ENCODE results near the gene DMXL1.

The DMXL1 gene

DNA sequence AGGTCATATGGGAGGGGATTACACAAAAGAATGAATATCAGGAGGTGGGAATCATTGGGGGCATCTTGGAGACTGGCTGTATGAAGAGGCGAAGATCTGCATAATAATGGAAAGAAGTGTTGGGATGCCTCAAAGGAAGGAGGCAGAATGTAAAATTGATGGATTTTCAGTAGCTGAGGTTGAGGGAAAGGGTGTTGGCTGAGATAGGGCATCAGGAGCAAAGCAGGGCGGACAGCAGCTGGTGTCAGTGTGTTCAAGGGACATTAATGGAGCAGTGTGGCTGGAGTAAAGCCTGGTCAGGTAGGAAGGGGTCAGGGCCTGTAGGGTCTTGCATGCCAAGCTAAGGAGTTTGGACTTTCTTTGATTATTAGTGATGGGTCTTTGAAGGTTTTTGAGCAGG, 219.7 kb downstream of the DMXL1 start:
- Histone ChIP-seq H3K36me3 (ENCODE audit: control insufficient read depth in 2 of 2, insufficient read depth in 1 of 2, low read length in 2 of 2) (no peaks in the 10 kb centered on the region), H3K9me3 (ENCODE audit: control insufficient read depth, insufficient read depth, low read depth, low read length) (no peaks in the 10 kb centered on the region), H3K4me1 (ENCODE audit: control insufficient read depth, insufficient read depth, low read length) (peaks cover 15% of the 10 kb centered on the region), H3K27ac (ENCODE audit: extremely low read depth, low read depth, low read length) (no peak overlapping the region), H3K4me3 (ENCODE audit: low read depth, low read length) (no peak overlapping the region)
- ChIA-PET POLR2A (interaction anchor here (4.3 kb wide), 1 partner anchor 21 kb away, joined by 32 read pairs; no protein-coding TSS in a partner anchor), CTCF (interaction anchor here (0.5 to 1.3 kb wide), 5 partner anchors 17 to 303 kb away, joined by 3 to 5 read pairs (median 3); no protein-coding TSS in a partner anchor)
- TF ChIP-seq, protein P1, sequence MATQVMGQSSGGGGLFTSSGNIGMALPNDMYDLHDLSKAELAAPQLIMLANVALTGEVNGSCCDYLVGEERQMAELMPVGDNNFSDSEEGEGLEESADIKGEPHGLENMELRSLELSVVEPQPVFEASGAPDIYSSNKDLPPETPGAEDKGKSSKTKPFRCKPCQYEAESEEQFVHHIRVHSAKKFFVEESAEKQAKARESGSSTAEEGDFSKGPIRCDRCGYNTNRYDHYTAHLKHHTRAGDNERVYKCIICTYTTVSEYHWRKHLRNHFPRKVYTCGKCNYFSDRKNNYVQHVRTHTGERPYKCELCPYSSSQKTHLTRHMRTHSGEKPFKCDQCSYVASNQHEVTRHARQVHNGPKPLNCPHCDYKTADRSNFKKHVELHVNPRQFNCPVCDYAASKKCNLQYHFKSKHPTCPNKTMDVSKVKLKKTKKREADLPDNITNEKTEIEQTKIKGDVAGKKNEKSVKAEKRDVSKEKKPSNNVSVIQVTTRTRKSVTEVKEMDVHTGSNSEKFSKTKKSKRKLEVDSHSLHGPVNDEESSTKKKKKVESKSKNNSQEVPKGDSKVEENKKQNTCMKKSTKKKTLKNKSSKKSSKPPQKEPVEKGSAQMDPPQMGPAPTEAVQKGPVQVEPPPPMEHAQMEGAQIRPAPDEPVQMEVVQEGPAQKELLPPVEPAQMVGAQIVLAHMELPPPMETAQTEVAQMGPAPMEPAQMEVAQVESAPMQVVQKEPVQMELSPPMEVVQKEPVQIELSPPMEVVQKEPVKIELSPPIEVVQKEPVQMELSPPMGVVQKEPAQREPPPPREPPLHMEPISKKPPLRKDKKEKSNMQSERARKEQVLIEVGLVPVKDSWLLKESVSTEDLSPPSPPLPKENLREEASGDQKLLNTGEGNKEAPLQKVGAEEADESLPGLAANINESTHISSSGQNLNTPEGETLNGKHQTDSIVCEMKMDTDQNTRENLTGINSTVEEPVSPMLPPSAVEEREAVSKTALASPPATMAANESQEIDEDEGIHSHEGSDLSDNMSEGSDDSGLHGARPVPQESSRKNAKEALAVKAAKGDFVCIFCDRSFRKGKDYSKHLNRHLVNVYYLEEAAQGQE (tag by site-specific recombination; IDR thresholded peaks at IDR 0.05), result peak; percentile 68
- TF ChIP-seq, protein P2, sequence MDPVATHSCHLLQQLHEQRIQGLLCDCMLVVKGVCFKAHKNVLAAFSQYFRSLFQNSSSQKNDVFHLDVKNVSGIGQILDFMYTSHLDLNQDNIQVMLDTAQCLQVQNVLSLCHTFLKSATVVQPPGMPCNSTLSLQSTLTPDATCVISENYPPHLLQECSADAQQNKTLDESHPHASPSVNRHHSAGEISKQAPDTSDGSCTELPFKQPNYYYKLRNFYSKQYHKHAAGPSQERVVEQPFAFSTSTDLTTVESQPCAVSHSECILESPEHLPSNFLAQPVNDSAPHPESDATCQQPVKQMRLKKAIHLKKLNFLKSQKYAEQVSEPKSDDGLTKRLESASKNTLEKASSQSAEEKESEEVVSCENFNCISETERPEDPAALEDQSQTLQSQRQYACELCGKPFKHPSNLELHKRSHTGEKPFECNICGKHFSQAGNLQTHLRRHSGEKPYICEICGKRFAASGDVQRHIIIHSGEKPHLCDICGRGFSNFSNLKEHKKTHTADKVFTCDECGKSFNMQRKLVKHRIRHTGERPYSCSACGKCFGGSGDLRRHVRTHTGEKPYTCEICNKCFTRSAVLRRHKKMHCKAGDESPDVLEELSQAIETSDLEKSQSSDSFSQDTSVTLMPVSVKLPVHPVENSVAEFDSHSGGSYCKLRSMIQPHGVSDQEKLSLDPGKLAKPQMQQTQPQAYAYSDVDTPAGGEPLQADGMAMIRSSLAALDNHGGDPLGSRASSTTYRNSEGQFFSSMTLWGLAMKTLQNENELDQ (tag by site-specific recombination; IDR thresholded peaks at IDR 0.05; ENCODE audit: low read depth), result no peak

DNA sequence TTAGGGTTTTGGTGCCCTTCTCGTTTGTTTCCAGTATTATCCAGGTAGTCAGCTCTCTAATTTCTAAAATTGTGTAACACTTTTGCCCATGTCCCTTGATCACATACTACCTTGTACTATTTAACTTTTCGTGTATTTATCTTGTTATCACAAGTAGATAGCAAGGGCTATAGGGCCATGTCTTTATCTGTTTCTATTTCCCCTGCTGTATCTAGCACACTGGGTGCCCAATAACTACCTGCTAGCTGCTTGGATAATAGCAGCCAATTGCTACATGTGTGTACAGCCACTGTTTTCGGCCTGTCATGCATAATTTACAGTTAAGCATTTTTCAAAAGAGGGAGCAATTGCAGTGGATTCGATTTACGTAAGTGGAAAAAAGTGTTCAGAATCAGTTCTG, 220.2 kb downstream of the DMXL1 start:
- POLR2A ChIA-PET, result interaction anchor here (4.3 kb wide), 1 partner anchor 22 kb away, joined by 32 read pairs; no protein-coding TSS in a partner anchor
- H3K4me3 ChIP-seq (ENCODE audit: low read depth, low read length), result no peak overlapping the region
- TF ChIP-seq GFI1B (tag by site-specific recombination; IDR thresholded peaks at IDR 0.05), result no peak
- TF ChIP-seq, protein P3, sequence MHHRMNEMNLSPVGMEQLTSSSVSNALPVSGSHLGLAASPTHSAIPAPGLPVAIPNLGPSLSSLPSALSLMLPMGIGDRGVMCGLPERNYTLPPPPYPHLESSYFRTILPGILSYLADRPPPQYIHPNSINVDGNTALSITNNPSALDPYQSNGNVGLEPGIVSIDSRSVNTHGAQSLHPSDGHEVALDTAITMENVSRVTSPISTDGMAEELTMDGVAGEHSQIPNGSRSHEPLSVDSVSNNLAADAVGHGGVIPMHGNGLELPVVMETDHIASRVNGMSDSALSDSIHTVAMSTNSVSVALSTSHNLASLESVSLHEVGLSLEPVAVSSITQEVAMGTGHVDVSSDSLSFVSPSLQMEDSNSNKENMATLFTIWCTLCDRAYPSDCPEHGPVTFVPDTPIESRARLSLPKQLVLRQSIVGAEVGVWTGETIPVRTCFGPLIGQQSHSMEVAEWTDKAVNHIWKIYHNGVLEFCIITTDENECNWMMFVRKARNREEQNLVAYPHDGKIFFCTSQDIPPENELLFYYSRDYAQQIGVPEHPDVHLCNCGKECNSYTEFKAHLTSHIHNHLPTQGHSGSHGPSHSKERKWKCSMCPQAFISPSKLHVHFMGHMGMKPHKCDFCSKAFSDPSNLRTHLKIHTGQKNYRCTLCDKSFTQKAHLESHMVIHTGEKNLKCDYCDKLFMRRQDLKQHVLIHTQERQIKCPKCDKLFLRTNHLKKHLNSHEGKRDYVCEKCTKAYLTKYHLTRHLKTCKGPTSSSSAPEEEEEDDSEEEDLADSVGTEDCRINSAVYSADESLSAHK (tag by site-specific recombination; IDR thresholded peaks at IDR 0.05), result peak; percentile 82
- no peaks in the 10 kb centered on the region for H3K36me3 ChIP-seq (ENCODE audit: control insufficient read depth in 2 of 2, insufficient read depth in 1 of 2, low read length in 2 of 2)
- no peaks in the 10 kb centered on the region for H3K9me3 ChIP-seq (ENCODE audit: control insufficient read depth, insufficient read depth, low read depth, low read length)
- H3K4me1 ChIP-seq (ENCODE audit: control insufficient read depth, insufficient read depth, low read length), result peaks cover 15% of the 10 kb centered on the region
- CTCF ChIA-PET, result interaction anchor here (0.5 to 1.3 kb wide), 4 partner anchors 31 to 303 kb away, joined by 3 to 5 read pairs (median 3); no protein-coding TSS in a partner anchor
- H3K27ac ChIP-seq (ENCODE audit: extremely low read depth, low read depth, low read length), result no peak overlapping the region

DNA sequence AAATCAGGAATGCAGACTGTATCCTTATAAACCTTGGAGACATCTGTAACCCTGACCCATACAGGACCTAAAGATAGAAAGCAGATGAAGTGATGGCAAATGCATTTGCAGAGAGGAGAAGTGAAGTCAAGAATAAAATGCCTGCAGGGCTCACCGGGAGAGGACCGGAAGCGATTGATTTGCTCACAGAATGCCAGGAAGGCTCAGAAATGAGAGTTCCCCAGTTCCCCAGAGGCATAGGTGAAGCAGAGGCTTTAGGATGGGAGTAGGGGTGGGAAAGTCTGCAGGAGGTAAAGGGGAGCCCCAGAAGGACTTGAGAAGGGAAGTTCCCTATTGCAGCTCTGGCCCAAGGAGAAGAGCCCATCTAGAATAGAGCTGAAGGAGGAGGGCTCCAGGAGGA, 221.0 kb downstream of the DMXL1 start:
- no peaks in the 10 kb centered on the region for H3K36me3 ChIP-seq (ENCODE audit: control insufficient read depth in 2 of 2, insufficient read depth in 1 of 2, low read length in 2 of 2)
- no peak overlapping the region for H3K4me3 ChIP-seq (ENCODE audit: low read depth, low read length)
- H3K27ac ChIP-seq (ENCODE audit: extremely low read depth, low read depth, low read length), result no peak overlapping the region
- ChIA-PET POLR2A (interaction anchor here (0.6 to 1.0 kb wide), 2 partner anchors 24 to 32 kb away, joined by 3 to 4 read pairs; no protein-coding TSS in a partner anchor), CTCF (interaction anchor here (0.6 kb wide), 1 partner anchor 21 kb away, joined by 3 read pairs; no protein-coding TSS in a partner anchor)
- peaks cover 15% of the 10 kb centered on the region for H3K4me1 ChIP-seq (ENCODE audit: control insufficient read depth, insufficient read depth, low read length)
- H3K9me3 ChIP-seq (ENCODE audit: control insufficient read depth, insufficient read depth, low read depth, low read length), result no peaks in the 10 kb centered on the region
- TF ChIP-seq ZNF660 (tag by site-specific recombination; IDR thresholded peaks at IDR 0.05), result no peak
- no peak for TF ChIP-seq YY1 (tag by site-specific recombination; IDR thresholded peaks at IDR 0.05)
- TF ChIP-seq ZFP37 (tag by site-specific recombination; IDR thresholded peaks at IDR 0.05), result no peak
- no peak for TF ChIP-seq EGR2 (tag by site-specific recombination; IDR thresholded peaks at IDR 0.05; ENCODE audit: low read depth)
- TF ChIP-seq, protein P4, sequence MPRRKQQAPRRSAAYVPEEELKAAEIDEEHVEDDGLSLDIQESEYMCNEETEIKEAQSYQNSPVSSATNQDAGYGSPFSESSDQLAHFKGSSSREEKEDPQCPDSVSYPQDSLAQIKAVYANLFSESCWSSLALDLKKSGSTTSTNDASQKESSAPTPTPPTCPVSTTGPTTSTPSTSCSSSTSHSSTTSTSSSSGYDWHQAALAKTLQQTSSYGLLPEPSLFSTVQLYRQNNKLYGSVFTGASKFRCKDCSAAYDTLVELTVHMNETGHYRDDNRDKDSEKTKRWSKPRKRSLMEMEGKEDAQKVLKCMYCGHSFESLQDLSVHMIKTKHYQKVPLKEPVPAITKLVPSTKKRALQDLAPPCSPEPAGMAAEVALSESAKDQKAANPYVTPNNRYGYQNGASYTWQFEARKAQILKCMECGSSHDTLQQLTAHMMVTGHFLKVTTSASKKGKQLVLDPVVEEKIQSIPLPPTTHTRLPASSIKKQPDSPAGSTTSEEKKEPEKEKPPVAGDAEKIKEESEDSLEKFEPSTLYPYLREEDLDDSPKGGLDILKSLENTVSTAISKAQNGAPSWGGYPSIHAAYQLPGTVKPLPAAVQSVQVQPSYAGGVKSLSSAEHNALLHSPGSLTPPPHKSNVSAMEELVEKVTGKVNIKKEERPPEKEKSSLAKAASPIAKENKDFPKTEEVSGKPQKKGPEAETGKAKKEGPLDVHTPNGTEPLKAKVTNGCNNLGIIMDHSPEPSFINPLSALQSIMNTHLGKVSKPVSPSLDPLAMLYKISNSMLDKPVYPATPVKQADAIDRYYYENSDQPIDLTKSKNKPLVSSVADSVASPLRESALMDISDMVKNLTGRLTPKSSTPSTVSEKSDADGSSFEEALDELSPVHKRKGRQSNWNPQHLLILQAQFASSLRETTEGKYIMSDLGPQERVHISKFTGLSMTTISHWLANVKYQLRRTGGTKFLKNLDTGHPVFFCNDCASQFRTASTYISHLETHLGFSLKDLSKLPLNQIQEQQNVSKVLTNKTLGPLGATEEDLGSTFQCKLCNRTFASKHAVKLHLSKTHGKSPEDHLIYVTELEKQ (tag by site-specific recombination; IDR thresholded peaks at IDR 0.05; ENCODE audit: borderline replicate concordance), result no peak
- no peak for TF ChIP-seq SALL2 (tag by site-specific recombination; IDR thresholded peaks at IDR 0.05; ENCODE audit: borderline replicate concordance)
- TF ChIP-seq, protein P5, sequence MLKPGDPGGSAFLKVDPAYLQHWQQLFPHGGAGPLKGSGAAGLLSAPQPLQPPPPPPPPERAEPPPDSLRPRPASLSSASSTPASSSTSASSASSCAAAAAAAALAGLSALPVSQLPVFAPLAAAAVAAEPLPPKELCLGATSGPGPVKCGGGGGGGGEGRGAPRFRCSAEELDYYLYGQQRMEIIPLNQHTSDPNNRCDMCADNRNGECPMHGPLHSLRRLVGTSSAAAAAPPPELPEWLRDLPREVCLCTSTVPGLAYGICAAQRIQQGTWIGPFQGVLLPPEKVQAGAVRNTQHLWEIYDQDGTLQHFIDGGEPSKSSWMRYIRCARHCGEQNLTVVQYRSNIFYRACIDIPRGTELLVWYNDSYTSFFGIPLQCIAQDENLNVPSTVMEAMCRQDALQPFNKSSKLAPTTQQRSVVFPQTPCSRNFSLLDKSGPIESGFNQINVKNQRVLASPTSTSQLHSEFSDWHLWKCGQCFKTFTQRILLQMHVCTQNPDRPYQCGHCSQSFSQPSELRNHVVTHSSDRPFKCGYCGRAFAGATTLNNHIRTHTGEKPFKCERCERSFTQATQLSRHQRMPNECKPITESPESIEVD (tag by site-specific recombination; IDR thresholded peaks at IDR 0.05), result no peak
- no peak for TF ChIP-seq MEIS1 (CRISPR knock-in tag; IDR thresholded peaks at IDR 0.05; ENCODE audit: borderline replicate concordance)
- no peak for TF ChIP-seq ZNF112 (tag by site-specific recombination; IDR thresholded peaks at IDR 0.05)
- TF ChIP-seq ZNF10 (tag by site-specific recombination; IDR thresholded peaks at IDR 0.05), result no peak
- no peak for TF ChIP-seq ZNF707 (tag by site-specific recombination; IDR thresholded peaks at IDR 0.05)
- TF ChIP-seq ZNF510 (tag by site-specific recombination; IDR thresholded peaks at IDR 0.05; ENCODE audit: insufficient replicate concordance), result no peak

Measured in HEK293 (cell line).